Loucy (cell line): ENCODE data around the gene IFNA10.
"Not testable (repeated sequence)": the region's sequence is repeated elsewhere in the genome, so short reads cannot be mapped to it uniquely, and the experiment has no call there.

ENCODE experiments used
- H2AFZ ChIP-seq: fragments of 200-600 bp; sonication (generic); 2 replicates; pipeline ENCODE4 v1.6.0; 2016; ENCODE audit warnings: antibody characterized with exemption, mild to moderate bottlenecking, low read length, moderate library complexity
- H3F3A ChIP-seq: fragments of 200-600 bp; 2 replicates; pipeline ENCODE4 v1.6.0; 2016; ENCODE audit warnings: antibody characterized with exemption, low read depth, mild to moderate bottlenecking
- H3K27me3 ChIP-seq: fragments of 200-600 bp; sonication (generic); 2 replicates; pipeline ENCODE4 v1.6.1; 2014; ENCODE audit warnings: low read length, mild to moderate bottlenecking; ENCODE audit not compliant: insufficient read depth, poor library complexity, severe bottlenecking
- H3K36me3 ChIP-seq: fragments of 200-600 bp; sonication (generic); 2 replicates; pipeline ENCODE4 v1.6.1; 2016; ENCODE audit warnings: low read length; ENCODE audit not compliant: insufficient read depth
- H3K4me1 ChIP-seq: fragments of 200-600 bp; sonication (generic); 2 replicates; pipeline ENCODE4 v1.5.1; 2014; ENCODE audit warnings: low read length, mild to moderate bottlenecking; ENCODE audit not compliant: insufficient read depth, poor library complexity, severe bottlenecking
- H3K4me2 ChIP-seq: fragments of 200-600 bp; sonication (generic); 2 replicates; pipeline ENCODE4 v1.6.0; 2014; ENCODE audit warnings: antibody characterized with exemption, low read length, low read depth, mild to moderate bottlenecking; ENCODE audit not compliant: poor library complexity, severe bottlenecking
- H3K4me3 ChIP-seq: fragments of 200-600 bp; sonication (generic); 2 replicates; pipeline ENCODE4 v1.5.1; 2014; ENCODE audit warnings: low read length, mild to moderate bottlenecking, mixed read lengths; ENCODE audit not compliant: poor library complexity, severe bottlenecking
- H3K79me2 ChIP-seq: fragments of 200-600 bp; sonication (generic); 2 replicates; pipeline ENCODE4 v1.6.1; 2014; ENCODE audit warnings: low read length; ENCODE audit not compliant: insufficient read depth
- H3K9ac ChIP-seq: fragments of 200-600 bp; sonication (generic); 2 replicates; pipeline ENCODE4 v1.6.0; 2014; ENCODE audit warnings: mild to moderate bottlenecking, low read depth, low read length, moderate library complexity; ENCODE audit not compliant: poor library complexity, severe bottlenecking
- H3K9me2 ChIP-seq: fragments of 200-600 bp; sonication (generic); replicated peaks from 2 replicates; pipeline ENCODE4 v1.6.1; 2016; ENCODE audit warnings: low read depth, low read length, mixed read lengths
- H3K9me3 ChIP-seq: fragments of 200-600 bp; sonication (generic); 2 replicates; pipeline ENCODE4 v1.6.1; 2014; ENCODE audit warnings: mild to moderate bottlenecking, antibody characterized with exemption, low read length, low read depth; ENCODE audit not compliant: insufficient read depth
- H4K20me1 ChIP-seq: fragments of 200-600 bp; sonication (generic); 2 replicates; pipeline ENCODE4 v1.6.0; 2014; ENCODE audit warnings: antibody characterized with exemption, low read length, mild to moderate bottlenecking; ENCODE audit not compliant: insufficient read depth, poor library complexity, severe bottlenecking
- CTCF ChIP-seq: fragments of 200-600 bp; sonication (generic); conservative IDR thresholded peaks from 2 replicates; pipeline ENCODE4 v1.5.1; 2014; ENCODE audit warnings: mild to moderate bottlenecking, antibody characterized with exemption, low read length
- EZH2phosphoT487 ChIP-seq: fragments of 200-600 bp; IDR thresholded peaks from 2 replicates; pipeline ENCODE4 v1.6.1; 2018; ENCODE audit warnings: antibody characterized with exemption, mild to moderate bottlenecking, moderate library complexity, borderline replicate concordance

Gene IFNA10

GRCh38 chr9:21182810-21183736 lies 23.9 kb downstream of the IFNA10 start:
- H3K4me1 ChIP-seq, H3K9me3 ChIP-seq, H4K20me1 ChIP-seq, H3K4me3 ChIP-seq, H3K4me2 ChIP-seq, H3K9me2 ChIP-seq, H3F3A ChIP-seq, H3K79me2 ChIP-seq, H3K36me3 ChIP-seq, H3K9ac ChIP-seq, H3K27me3 ChIP-seq: not testable (repeated sequence)
- peak; percentile 76 for TF ChIP-seq CTCF
- peak overlapping the region; percentile 72 for H2AFZ ChIP-seq

GRCh38 chr9:21174671-21175070 lies 32.3 kb downstream of the IFNA10 start:
- peaks cover 6% of the 10 kb centered on the region for H3K4me1 ChIP-seq

GRCh38 chr9:21172156-21172555 lies 34.8 kb downstream of the IFNA10 start:
- Histone ChIP-seq H3K9ac (no peak overlapping the region), H3K79me2 (no peaks in the 10 kb centered on the region)

More at GRCh38 chr9:21174671-21175070, 32.3 kb downstream of the IFNA10 start:
- Histone ChIP-seq H2AFZ (no peak overlapping the region), H3K4me3 (no peak overlapping the region), H3K4me2 (no peak overlapping the region), H3K9me3 (no peaks in the 10 kb centered on the region), H3F3A (no peaks in the 10 kb centered on the region), H3K9me2 (no peaks in the 10 kb centered on the region), H4K20me1 (no peaks in the 10 kb centered on the region), H3K79me2 (no peaks in the 10 kb centered on the region), H3K27me3 (no peaks in the 10 kb centered on the region), H3K36me3 (no peaks in the 10 kb centered on the region), H3K9ac (no peak overlapping the region)
- TF ChIP-seq EZH2phosphoT487 (no peak), CTCF (no peak)

More at GRCh38 chr9:21172156-21172555, 34.8 kb downstream of the IFNA10 start:
- H3K9me2 ChIP-seq: no peaks in the 10 kb centered on the region
- TF ChIP-seq EZH2phosphoT487: no peak
- TF ChIP-seq CTCF: no peak
- no peaks in the 10 kb centered on the region for H3K27me3 ChIP-seq
- no peaks in the 10 kb centered on the region for H3F3A ChIP-seq
- peaks cover 6% of the 10 kb centered on the region for H3K4me1 ChIP-seq
- H3K9me3 ChIP-seq: no peaks in the 10 kb centered on the region
- no peak overlapping the region for H3K4me3 ChIP-seq
- no peaks in the 10 kb centered on the region for H3K36me3 ChIP-seq
- no peaks in the 10 kb centered on the region for H4K20me1 ChIP-seq
- no peak overlapping the region for H3K4me2 ChIP-seq
- no peak overlapping the region for H2AFZ ChIP-seq
